Uterus (tissue), 4 donors: ENCODE results near the gene IKZF3. TPM values are rescaled to one million over a fixed set of nuclear protein-coding genes. Genes with fewer than 3 reads are reported as not detected.
"Not testable (repeated sequence)": the region's sequence is repeated elsewhere in the genome, so short reads cannot be mapped to it uniquely, and the experiment has no call there.

Source experiments
- DNase-seq, 2 donors: peaks; one replicate each; pipeline ENCODE4 v3.0.0-alpha.2; 2019 to 2020
- H3K27ac ChIP-seq, 2 donors: fragments of 200-600 bp; sonication (generic); 1 replicate in 1 of 2; 2 replicates in 1 of 2; pipeline ENCODE4 v1.5.1; 2016 to 2018
- H3K27me3 ChIP-seq, 2 donors: fragments of 200-600 bp; sonication (generic); one replicate each; pipeline ENCODE4 v1.5.1; 2018 to 2019; ENCODE audit warnings: control low read depth in 1 of 2
- H3K36me3 ChIP-seq, 2 donors: fragments of 200-600 bp; sonication (generic); one replicate each; pipeline ENCODE4 v1.5.1; 2019; ENCODE audit warnings: control low read depth in 1 of 2
- H3K4me1 ChIP-seq, 2 donors: fragments of 200-600 bp; sonication (generic); one replicate each; pipeline ENCODE4 v1.5.1; 2018 to 2019; ENCODE audit warnings: control low read depth in 1 of 2
- H3K4me3 ChIP-seq, 2 donors: fragments of 200-600 bp; sonication (generic); 1 replicate in 1 of 2; 2 replicates in 1 of 2; pipeline ENCODE4 v1.5.1; 2018 to 2019; ENCODE audit warnings: mild to moderate bottlenecking in 1 of 2
- H3K9me3 ChIP-seq, 2 donors: fragments of 200-600 bp; sonication (generic); one replicate each; pipeline ENCODE4 v1.5.1; 2019; ENCODE audit warnings: control low read depth in 1 of 2
- POLR2A ChIP-seq, 2 donors: fragments of 450-650 bp; IDR thresholded peaks; one replicate each; pipeline ENCODE4 v1.6.1; 2016; ENCODE audit warnings: antibody characterized with exemption in 2 of 2, mild to moderate bottlenecking in 1 of 2, moderate library complexity in 1 of 2
- intact Hi-C: fragments of 100-400 bp; cut with DNase I; formaldehyde crosslinking; loops from one replicate; pipeline ENCODE4 v1.15.1; 2023; ENCODE audit warnings: low total_unique reads
- total RNA-seq, 4 donors: library from RNA; depleted of rRNA in 3 of 4; stranded (reverse); fragments of >200 nt in 3 of 4; gene quantifications; one replicate each; pipeline versions ENCODE4 v1.1.0 to v1.2.4, GENCODE V29; 2014 to 2023
- TF ChIP-seq, protein P1 (sequence below), 4 experiments: fragments of 200-600 bp in 2 of 4; fragments of 450-650 bp in 2 of 4; sonication (generic) in 2 of 4; IDR thresholded peaks; one replicate each; pipeline ENCODE4 v1.5.1; 2016 to 2019; ENCODE audit warnings: antibody characterized with exemption in 4 of 4, mild to moderate bottlenecking in 2 of 4, moderate library complexity in 1 of 4
- donor health status: DM: yes; HTN: yes; CAD: no.

The IKZF3 gene
- total RNA-seq, 4 donors from 2014 or later, result 0.88 to 2.1 (median 1.6) TPM

DNA sequence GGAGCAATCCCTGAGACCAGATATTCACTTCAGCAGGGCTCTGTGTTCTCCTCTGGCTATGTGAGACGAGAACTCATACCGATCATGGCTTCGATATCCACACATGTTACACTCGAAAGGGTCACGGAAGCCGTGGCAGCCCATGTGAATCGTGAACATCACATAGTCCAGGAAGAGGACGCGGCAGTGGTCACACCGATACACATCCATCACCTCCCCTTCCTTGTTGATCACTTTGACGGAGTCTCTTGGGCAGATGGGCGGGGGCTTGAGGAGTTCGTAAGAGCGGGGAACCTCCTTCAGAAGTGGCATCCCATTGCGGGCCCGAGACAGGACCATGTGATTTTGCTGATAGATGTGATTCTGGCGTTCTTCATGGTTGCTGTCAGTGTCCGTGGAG is 98.3 kb downstream of the IKZF3 start:
- TF ChIP-seq POLR2A (IDR thresholded peaks at IDR 0.05), result no peak
- TF ChIP-seq, protein P1, sequence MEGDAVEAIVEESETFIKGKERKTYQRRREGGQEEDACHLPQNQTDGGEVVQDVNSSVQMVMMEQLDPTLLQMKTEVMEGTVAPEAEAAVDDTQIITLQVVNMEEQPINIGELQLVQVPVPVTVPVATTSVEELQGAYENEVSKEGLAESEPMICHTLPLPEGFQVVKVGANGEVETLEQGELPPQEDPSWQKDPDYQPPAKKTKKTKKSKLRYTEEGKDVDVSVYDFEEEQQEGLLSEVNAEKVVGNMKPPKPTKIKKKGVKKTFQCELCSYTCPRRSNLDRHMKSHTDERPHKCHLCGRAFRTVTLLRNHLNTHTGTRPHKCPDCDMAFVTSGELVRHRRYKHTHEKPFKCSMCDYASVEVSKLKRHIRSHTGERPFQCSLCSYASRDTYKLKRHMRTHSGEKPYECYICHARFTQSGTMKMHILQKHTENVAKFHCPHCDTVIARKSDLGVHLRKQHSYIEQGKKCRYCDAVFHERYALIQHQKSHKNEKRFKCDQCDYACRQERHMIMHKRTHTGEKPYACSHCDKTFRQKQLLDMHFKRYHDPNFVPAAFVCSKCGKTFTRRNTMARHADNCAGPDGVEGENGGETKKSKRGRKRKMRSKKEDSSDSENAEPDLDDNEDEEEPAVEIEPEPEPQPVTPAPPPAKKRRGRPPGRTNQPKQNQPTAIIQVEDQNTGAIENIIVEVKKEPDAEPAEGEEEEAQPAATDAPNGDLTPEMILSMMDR (IDR thresholded peaks at IDR 0.05), result no peak
- DNase-seq, result no peak
- no peaks in the 10 kb centered on the region for H3K36me3 ChIP-seq
- H3K27me3 ChIP-seq, result no peaks in the 10 kb centered on the region
- no peak overlapping the region for H3K4me3 ChIP-seq
- no peaks in the 10 kb centered on the region for H3K9me3 ChIP-seq
- intact Hi-C loops, result no loop called here
- no peak overlapping the region for H3K27ac ChIP-seq
- no peaks in the 10 kb centered on the region for H3K4me1 ChIP-seq

DNA sequence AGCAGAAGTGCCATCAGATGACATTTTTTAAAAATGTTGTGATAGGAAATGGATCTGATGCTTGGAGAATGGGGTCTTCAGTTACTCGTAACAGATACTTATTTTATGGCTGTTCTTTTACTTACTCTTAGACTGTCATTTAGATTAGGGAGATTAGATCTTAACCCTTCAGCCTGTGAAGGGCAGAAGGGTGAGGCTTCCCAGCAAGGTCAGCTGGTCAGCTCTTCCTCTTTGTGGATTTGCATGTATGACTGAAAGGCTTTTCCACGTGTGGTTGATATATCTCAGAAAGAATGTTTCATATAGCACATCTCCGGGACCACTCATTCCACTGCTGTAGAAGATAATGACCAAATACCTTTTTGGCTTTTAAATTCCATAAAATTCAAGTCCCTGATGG is 98.9 kb downstream of the IKZF3 start:
- no peaks in the 10 kb centered on the region for H3K36me3 ChIP-seq
- H3K9me3 ChIP-seq, result no peaks in the 10 kb centered on the region
- intact Hi-C loops, result no loop called here
- TF ChIP-seq POLR2A (IDR thresholded peaks at IDR 0.05), result no peak
- TF ChIP-seq, protein P1 (IDR thresholded peaks at IDR 0.05), result no peak
- no peak overlapping the region for H3K27ac ChIP-seq
- no peak overlapping the region for H3K4me3 ChIP-seq
- no peaks in the 10 kb centered on the region for H3K27me3 ChIP-seq
- DNase-seq, result no peak
- H3K4me1 ChIP-seq, result no peaks in the 10 kb centered on the region

DNA sequence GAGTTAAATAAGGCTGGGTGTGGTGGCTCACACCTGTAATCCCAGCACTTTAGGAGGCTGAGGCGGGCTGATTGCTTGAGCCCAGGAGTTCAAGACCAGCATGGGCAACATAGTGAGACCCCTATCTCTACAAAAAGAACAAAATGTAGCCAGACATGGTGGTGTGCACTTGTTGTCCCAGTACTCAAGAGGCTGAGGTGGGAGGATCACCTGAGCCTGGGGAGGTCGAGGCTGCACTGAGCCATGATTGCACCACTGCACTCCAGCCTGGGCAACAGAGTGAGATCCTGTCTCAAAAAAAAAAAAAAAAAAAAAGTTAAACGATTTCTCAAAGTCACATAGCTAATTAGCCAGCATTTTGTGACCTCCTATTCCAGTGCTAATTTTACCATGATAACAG is 99.9 kb downstream of the IKZF3 start:
- H3K9me3 ChIP-seq, H3K27ac ChIP-seq, H3K4me1 ChIP-seq, H3K27me3 ChIP-seq, DNase-seq, H3K36me3 ChIP-seq, H3K4me3 ChIP-seq, intact Hi-C loops: not testable (repeated sequence)

DNA sequence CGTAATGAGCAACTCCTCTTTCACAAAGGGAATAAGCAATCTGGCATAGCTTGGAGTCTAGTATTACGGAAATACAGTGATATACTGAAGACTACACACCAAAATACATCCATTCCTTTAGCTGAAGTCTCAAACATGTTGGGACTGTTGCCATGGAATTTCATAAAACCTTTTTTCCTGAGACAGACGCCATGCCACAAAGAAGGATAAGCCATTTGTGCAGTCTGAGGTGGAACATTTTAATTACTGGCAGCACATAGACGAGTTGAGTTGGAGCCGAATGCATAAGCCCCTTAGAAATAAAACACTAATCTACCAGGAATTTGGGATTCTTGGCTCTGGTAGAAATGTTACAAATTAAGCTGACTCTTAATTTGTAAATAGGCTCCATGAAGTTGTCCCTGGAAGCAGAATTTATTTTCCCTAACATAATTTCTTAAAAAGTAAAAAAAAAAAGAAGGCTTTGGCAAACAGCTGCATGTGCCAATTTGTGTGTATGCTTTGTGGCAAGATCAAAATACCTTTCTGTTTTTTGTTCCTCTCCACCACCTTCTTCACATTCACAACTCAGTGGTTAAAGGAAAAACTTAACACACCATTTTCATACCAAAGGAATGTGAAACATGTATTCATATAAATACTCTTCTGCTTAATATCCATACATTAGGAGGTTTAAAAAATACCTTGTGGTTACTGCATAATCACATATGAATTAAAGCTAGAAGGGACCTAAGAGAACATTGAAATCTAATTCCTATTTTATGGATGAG is 100.9 kb downstream of the IKZF3 start:
- no peaks in the 10 kb centered on the region for H3K36me3 ChIP-seq
- TF ChIP-seq, protein P1 (IDR thresholded peaks at IDR 0.05), result no peak
- no peak for TF ChIP-seq POLR2A (IDR thresholded peaks at IDR 0.05)
- H3K4me1 ChIP-seq, result no peaks in the 10 kb centered on the region
- no peak for DNase-seq
- no peak overlapping the region for H3K4me3 ChIP-seq
- H3K9me3 ChIP-seq, result no peaks in the 10 kb centered on the region
- H3K27me3 ChIP-seq, result no peaks in the 10 kb centered on the region
- intact Hi-C loops, result no loop called here
- no peak overlapping the region for H3K27ac ChIP-seq

DNA sequence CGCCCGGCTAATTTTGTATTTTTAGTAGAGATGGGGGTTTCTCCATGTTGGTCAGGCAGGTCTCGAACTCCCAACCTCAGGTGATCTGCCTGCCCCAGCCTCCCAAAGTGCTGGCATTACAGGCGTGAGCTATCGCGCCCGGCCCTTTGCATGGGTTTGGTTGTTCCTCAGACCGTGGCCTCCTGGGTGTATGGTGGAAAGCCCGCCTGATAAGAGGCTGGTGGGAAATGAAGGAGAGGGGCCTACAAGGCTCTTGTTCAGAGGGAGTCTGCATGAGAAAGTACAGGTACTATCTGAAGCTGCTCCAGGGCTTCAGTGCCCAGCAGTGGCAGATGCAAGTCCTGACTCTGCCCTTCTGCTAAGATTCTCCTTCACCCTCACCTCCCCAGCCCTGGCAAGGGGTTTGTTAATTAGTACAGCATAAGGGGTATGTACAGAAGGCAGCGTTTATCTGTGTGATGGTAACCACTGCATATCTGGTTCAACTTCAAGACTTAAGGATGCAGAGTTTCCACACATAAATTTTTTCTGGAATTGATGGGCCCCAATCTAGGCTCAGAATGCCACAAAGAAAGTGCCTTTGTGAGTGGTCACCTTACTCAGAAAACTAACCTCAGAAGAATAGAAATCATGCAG is 102.1 kb downstream of the IKZF3 start:
- Histone ChIP-seq H3K4me3 (no peak overlapping the region), H3K27me3 (no peaks in the 10 kb centered on the region), H3K9me3 (no peaks in the 10 kb centered on the region), H3K4me1 (no peaks in the 10 kb centered on the region), H3K27ac (no peak overlapping the region), H3K36me3 (no peaks in the 10 kb centered on the region)
- DNase-seq, result no peak
- intact Hi-C loops, result no loop called here
- TF ChIP-seq, protein P1 (IDR thresholded peaks at IDR 0.05), result no peak
- TF ChIP-seq POLR2A (IDR thresholded peaks at IDR 0.05), result no peak
